Liver (tissue), 9 donors: ENCODE measurements around the gene PYROXD2. TPM values are rescaled to one million over a fixed set of nuclear protein-coding genes. Genes with fewer than 3 reads are reported as not detected.

Source experiments
- DNase-seq: peaks from one replicate; pipeline ENCODE4 v3.0.0-alpha.2; 2017; ENCODE audit warnings: low spot score
- H3K27ac ChIP-seq, 2 donors: one replicate each; pipeline ENCODE4 v1.7.0; 2013; ENCODE audit warnings: inconsistent platforms in 2 of 2, low read length in 2 of 2, control low read depth in 1 of 2, low read depth in 1 of 2, mild to moderate bottlenecking in 1 of 2
- H3K27me3 ChIP-seq, 4 donors: one replicate each; pipeline versions ENCODE4 v1.6.1 to v1.7.0; 2013; ENCODE audit warnings: low read length in 3 of 4, inconsistent platforms in 1 of 4, mild to moderate bottlenecking in 1 of 4, moderate library complexity in 1 of 4; ENCODE audit not compliant: control insufficient read depth in 4 of 4, insufficient read depth in 4 of 4
- H3K36me3 ChIP-seq, 4 donors: one replicate each; pipeline versions ENCODE4 v1.6.1 to v1.7.0; 2013; ENCODE audit warnings: low read length in 3 of 4, mild to moderate bottlenecking in 3 of 4, low read depth in 1 of 4, moderate library complexity in 1 of 4; ENCODE audit not compliant: control insufficient read depth in 4 of 4, insufficient read depth in 3 of 4
- H3K4me1 ChIP-seq, 4 donors: one replicate each; pipeline versions ENCODE4 v1.6.1 to v1.7.0; 2013; ENCODE audit warnings: low read length in 3 of 4, mild to moderate bottlenecking in 3 of 4, moderate library complexity in 1 of 4; ENCODE audit not compliant: control insufficient read depth in 4 of 4, insufficient read depth in 4 of 4
- H3K4me3 ChIP-seq, 3 donors: one replicate each; pipeline versions ENCODE4 v1.6.1 to v1.7.0; 2013; ENCODE audit warnings: low read length in 3 of 3, control low read depth in 1 of 3, low read depth in 1 of 3, mild to moderate bottlenecking in 1 of 3
- H3K9ac ChIP-seq, 2 donors: one replicate each; pipeline ENCODE4 v1.7.0; 2013; ENCODE audit warnings: low read length in 2 of 2, mild to moderate bottlenecking in 2 of 2, moderate library complexity in 2 of 2, control low read depth in 1 of 2, low read depth in 1 of 2
- H3K9me3 ChIP-seq, 4 donors: one replicate each; pipeline versions ENCODE4 v1.6.1 to v1.7.0; 2013; ENCODE audit warnings: low read length in 3 of 4; ENCODE audit not compliant: control insufficient read depth in 4 of 4
- CTCF ChIP-seq: fragments of 150-350 bp; IDR thresholded peaks from 2 replicates; pipeline ENCODE4 v1.5.1; 2017; ENCODE audit warnings: improper control_type of control experiment, low read depth, low read length; ENCODE audit not compliant: missing input control
- EGR1 ChIP-seq, 2 donors: IDR thresholded peaks; 2 replicates each; pipeline ENCODE4 v1.6.1; 2016 to 2018; ENCODE audit warnings: antibody characterized with exemption in 2 of 2, low read depth in 2 of 2
- FOXA1 ChIP-seq: IDR thresholded peaks from 2 replicates; pipeline ENCODE4 v1.6.1; 2016; ENCODE audit warnings: antibody characterized with exemption
- FOXA2 ChIP-seq: IDR thresholded peaks from 2 replicates; pipeline ENCODE4 v1.6.1; 2016; ENCODE audit warnings: antibody characterized with exemption
- GABPA ChIP-seq, 2 donors: IDR thresholded peaks in 1 of 2; conservative IDR thresholded peaks in 1 of 2; 2 replicates each; pipeline ENCODE4 v1.6.1; 2016; ENCODE audit warnings: antibody characterized with exemption in 2 of 2, mild to moderate bottlenecking in 1 of 2, moderate library complexity in 1 of 2
- HNF4A ChIP-seq, 2 donors: conservative IDR thresholded peaks; 2 replicates each; pipeline ENCODE4 v1.6.1; 2016; ENCODE audit warnings: antibody characterized with exemption in 2 of 2, mild to moderate bottlenecking in 2 of 2
- HNF4G ChIP-seq: IDR thresholded peaks from 2 replicates; pipeline ENCODE4 v1.6.1; 2016; ENCODE audit warnings: antibody characterized with exemption
- JUND ChIP-seq, 2 donors: IDR thresholded peaks; 2 replicates each; pipeline ENCODE4 v1.6.1; 2016; ENCODE audit warnings: antibody characterized with exemption in 2 of 2
- MAX ChIP-seq: IDR thresholded peaks from 2 replicates; pipeline ENCODE4 v1.6.1; 2016; ENCODE audit warnings: antibody characterized with exemption
- NR2F2 ChIP-seq: IDR thresholded peaks from 2 replicates; pipeline ENCODE4 v1.6.1; 2016; ENCODE audit warnings: antibody characterized with exemption
- RAD21 ChIP-seq, 2 donors: IDR thresholded peaks; 2 replicates each; pipeline ENCODE4 v1.6.1; 2016; ENCODE audit warnings: antibody characterized with exemption in 2 of 2, mild to moderate bottlenecking in 2 of 2
- REST ChIP-seq: IDR thresholded peaks from 2 replicates; pipeline ENCODE4 v1.6.1; 2016; ENCODE audit warnings: antibody characterized with exemption, mild to moderate bottlenecking
- RXRA ChIP-seq, 2 donors: IDR thresholded peaks; 2 replicates each; pipeline ENCODE4 v1.6.1; 2017 to 2018; ENCODE audit warnings: antibody characterized with exemption in 2 of 2, mild to moderate bottlenecking in 1 of 2
- SP1 ChIP-seq: IDR thresholded peaks from 2 replicates; pipeline ENCODE4 v1.6.1; 2018; ENCODE audit warnings: antibody characterized with exemption, mild to moderate bottlenecking
- TAF1 ChIP-seq: conservative IDR thresholded peaks from 2 replicates; pipeline ENCODE4 v1.6.1; 2016; ENCODE audit warnings: antibody characterized with exemption, mild to moderate bottlenecking
- YY1 ChIP-seq: IDR thresholded peaks from 2 replicates; pipeline ENCODE4 v1.6.1; 2016; ENCODE audit warnings: antibody characterized with exemption, mild to moderate bottlenecking
- WGBS: extraction: QIAGEN DNeasy Blood & Tissue Kit; methylation state at CpG from one replicate; pipeline ENCODE4 v1.1.7; 2013; 5-methylcytosine and 5-hydroxymethylcytosine counted together
- polyA plus RNA-seq, 2 donors: library from polyadenylated mRNA; stranded (reverse) in 1 of 2; unstranded in 1 of 2; fragments of 200-250 nt in 1 of 2; fragments of >200 nt in 1 of 2; fragmentation: Nextera tagmentation in 1 of 2; extraction: Ambion mirVana in 1 of 2; gene quantifications; one replicate each; pipeline versions ENCODE4 v1.2.1 to v1.2.3, GENCODE V29; 2013 to 2015
- total RNA-seq, 2 donors: library from RNA; depleted of rRNA; stranded (reverse); fragments of >200 nt; gene quantifications; one replicate each; pipeline ENCODE4 v1.2.3, GENCODE V29; 2014
- donor health status: healthy.
- donor health status: healthy.
- donor health status: healthy.
- donor health status: healthy.
- donor health status: healthy.

PYROXD2 gene
- total and polyA plus RNA-seq, 4 donors = 2.3 to 9.0 (median 4.5) TPM

- H3K27me3 ChIP-seq = no peaks in the 10 kb centered on the region
- no peaks in the 10 kb centered on the region for H3K9me3 ChIP-seq
- TF ChIP-seq RAD21 (IDR thresholded peaks at IDR 0.05) (peak in 1 of 2 donors; percentile 34), HNF4G (no peak)
- no peak overlapping the region for H3K9ac ChIP-seq
- H3K4me3 ChIP-seq = no peak overlapping the region
- WGBS = 93% methylated on average over 9 of the region's 9 CpGs
- no peak overlapping the region for H3K27ac ChIP-seq
- no peak for DNase-seq
- H3K36me3 ChIP-seq = peaks cover 4 to 26% (median 12%) of the 10 kb centered on the region in 4 donors
- peaks cover 3 to 28% (median 15%) of the 10 kb centered on the region in 4 donors for H3K4me1 ChIP-seq
Measured at GRCh38 chr10:98423691-98424120, 8.7 kb upstream of the PYROXD2 start.

- Histone ChIP-seq H3K36me3 (peaks cover 3 to 24% (median 8%) of the 10 kb centered on the region in 4 donors), H3K27me3 (no peaks in the 10 kb centered on the region), H3K9me3 (no peaks in the 10 kb centered on the region), H3K4me3 (no peak overlapping the region), H3K27ac (no peak overlapping the region), H3K4me1 (peaks cover 3 to 32% (median 20%) of the 10 kb centered on the region in 4 donors), H3K9ac (no peak overlapping the region)
- no peak for DNase-seq
- WGBS = 98% methylated on average over 10 of the region's 10 CpGs
- no peak for TF ChIP-seq MAX
- TF ChIP-seq SP1 = no peak
- no peak for TF ChIP-seq REST
- no peak for TF ChIP-seq JUND (IDR thresholded peaks at IDR 0.05)
- TF ChIP-seq FOXA1 = no peak
- TF ChIP-seq CTCF = no peak
- no peak for TF ChIP-seq EGR1 (IDR thresholded peaks at IDR 0.05; ENCODE audit: low read depth in 2 of 2)
- TF ChIP-seq TAF1 = no peak
Measured at GRCh38 chr10:98422182-98422581, 7.2 kb upstream of the PYROXD2 start.

GRCh38 chr10:98420786-98421185, 5.8 kb upstream of the PYROXD2 start:
- Histone ChIP-seq H3K4me1 (peaks cover 3 to 32% (median 20%) of the 10 kb centered on the region in 4 donors), H3K27me3 (no peaks in the 10 kb centered on the region), H3K9ac (peak overlapping the region; percentile 10 to 40), H3K27ac (peak overlapping the region; percentile 69 to 81), H3K4me3 (no peak overlapping the region), H3K9me3 (no peaks in the 10 kb centered on the region), H3K36me3 (peaks cover 3 to 25% (median 10%) of the 10 kb centered on the region in 4 donors)
- DNase-seq = no peak
- WGBS = 54% methylated on average over 9 of the region's 9 CpGs
- TF ChIP-seq HNF4A (conservative IDR thresholded peaks at IDR 0.05) (peak; percentile 91 to 92), SP1 (peak; percentile 89), YY1 (peak; percentile 81), REST (peak; percentile 75), NR2F2 (peak; percentile 44), FOXA1 (peak; percentile 53), TAF1 (peak; percentile 88), FOXA2 (no peak), CTCF (no peak), RAD21 (IDR thresholded peaks at IDR 0.05) (no peak), GABPA (IDR thresholded peaks at IDR 0.05 in 1 of 2, conservative IDR thresholded peaks at IDR 0.05 in 1 of 2) (no peak), EGR1 (IDR thresholded peaks at IDR 0.05; ENCODE audit: low read depth in 2 of 2) (peak; percentile 19 to 57), RXRA (IDR thresholded peaks at IDR 0.05) (peak; percentile 99)
